ENCODE results near the gene TMEM169. TPM values are rescaled to one million over a fixed set of nuclear protein-coding genes. Genes with fewer than 3 reads are reported as not detected.
A peak's percentile ranks its signal among the peaks of the same experiment; 100 is the strongest.

TMEM169 gene, protein sequence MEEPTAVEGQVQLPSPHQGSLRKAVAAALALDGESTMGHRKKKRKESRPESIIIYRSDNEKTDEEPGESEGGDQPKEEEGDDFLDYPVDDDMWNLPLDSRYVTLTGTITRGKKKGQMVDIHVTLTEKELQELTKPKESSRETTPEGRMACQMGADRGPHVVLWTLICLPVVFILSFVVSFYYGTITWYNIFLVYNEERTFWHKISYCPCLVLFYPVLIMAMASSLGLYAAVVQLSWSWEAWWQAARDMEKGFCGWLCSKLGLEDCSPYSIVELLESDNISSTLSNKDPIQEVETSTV
- polyA plus RNA-seq (2011; rRNA removed) (0.54 and 0.78 TPM in 2 replicates), polyA plus RNA-seq (2017; fragmentation: RNase III; extraction: RNeasy Plus Mini Kit Qiagen cat#74134 plus additional on column Dnase treatment) (0.80 to 0.82 TPM (median 0.81 TPM) in 3 replicates), polyA minus RNA-seq (2011; rRNA and poly(A)+ RNA removed) (0.62 and 0.63 TPM in 2 replicates)
- polyA plus RNA-seq (2012; cell fraction: cytosol; rRNA removed) = 0.08 and 0.09 TPM in 2 replicates
- polyA plus RNA-seq (2012; cell fraction: nucleus; rRNA removed) = 0.04 and 0.26 TPM in 2 replicates

DNA sequence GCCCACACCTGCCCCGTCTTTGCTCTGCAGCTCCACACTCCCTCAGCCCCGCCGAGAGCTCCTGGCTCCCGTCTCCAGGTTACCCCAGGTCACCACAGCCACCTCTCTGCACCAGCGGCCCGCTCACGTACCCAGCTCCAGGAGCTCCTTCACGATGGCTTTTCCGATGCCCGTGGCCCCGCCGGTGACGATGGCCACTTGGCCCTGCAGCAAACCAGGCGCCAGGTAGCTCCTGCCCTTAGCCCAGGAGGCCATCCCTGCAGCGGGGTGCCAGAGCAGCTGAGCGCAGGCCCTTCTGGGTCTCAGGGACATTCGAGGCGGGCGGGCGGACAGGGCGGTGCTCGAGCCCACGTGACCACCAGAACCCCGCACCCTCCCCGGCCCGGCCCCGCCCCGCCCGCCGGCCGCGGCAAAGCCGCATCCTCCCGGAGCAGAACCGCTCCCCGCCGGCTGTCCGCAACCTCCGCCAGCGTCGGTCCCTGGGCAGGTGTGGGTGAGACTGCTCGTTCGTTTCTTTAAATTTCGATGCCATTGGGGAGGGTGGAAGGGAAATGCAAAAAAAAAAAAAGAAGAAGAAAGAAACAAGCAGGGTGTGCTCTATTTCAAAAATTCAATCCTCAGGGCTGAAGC is at the start of gene TMEM169, which contains the start of gene PECR:
Gene TMEM169, plus strand, starts transcription at position 433 of the 630 bp plus-strand sequence. CDS start 14,045 bp downstream, outside the sequence.
Gene PECR, minus strand, starts transcription at position 323 of the 630 bp plus-strand sequence. Its CDS starts 68 bp downstream, at position 255.
- POLR2A ChIA-PET = interaction anchor here (0.6 to 1.6 kb wide), 7 partner anchors 9 to 507 kb away, joined by 3 to 5 read pairs (median 3); partner anchors contain the start of gene XRCC5
- DNase-seq (ENCODE audit: low read depth in 1 of 2, low spot score in 1 of 2) (peak; percentile 70 to 94), FAIRE-seq (no peak), ATAC-seq (peak; percentile 96 to 99)
- peaks cover 31% of the 10 kb centered on the region for H3K4me1 ChIP-seq
- 1% methylated on average over 31 of the region's 44 CpGs for WGBS (ENCODE audit: missing lambda C conversion rate)
- H3K9me3 ChIP-seq = no peaks in the 10 kb centered on the region
- H3K4me2 ChIP-seq = peak within 1 kb of the TSS; percentile 78
- no peak for TF ChIP-seq CBX8 (IDR thresholded peaks at IDR 0.05)
- no peak for TF ChIP-seq TFCP2L1 (CRISPR knock-in tag; IDR thresholded peaks at IDR 0.05)
- TF ChIP-seq, protein P1, sequence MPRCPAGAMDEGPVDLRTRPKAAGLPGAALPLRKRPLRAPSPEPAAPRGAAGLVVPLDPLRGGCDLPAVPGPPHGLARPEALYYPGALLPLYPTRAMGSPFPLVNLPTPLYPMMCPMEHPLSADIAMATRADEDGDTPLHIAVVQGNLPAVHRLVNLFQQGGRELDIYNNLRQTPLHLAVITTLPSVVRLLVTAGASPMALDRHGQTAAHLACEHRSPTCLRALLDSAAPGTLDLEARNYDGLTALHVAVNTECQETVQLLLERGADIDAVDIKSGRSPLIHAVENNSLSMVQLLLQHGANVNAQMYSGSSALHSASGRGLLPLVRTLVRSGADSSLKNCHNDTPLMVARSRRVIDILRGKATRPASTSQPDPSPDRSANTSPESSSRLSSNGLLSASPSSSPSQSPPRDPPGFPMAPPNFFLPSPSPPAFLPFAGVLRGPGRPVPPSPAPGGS (IDR thresholded peaks at IDR 0.05) = peak; percentile 60; the same call in 1 of the 3 replicates
- TF ChIP-seq JUNB (IDR thresholded peaks at IDR 0.05) = no peak
- TF ChIP-seq RCOR1 (IDR thresholded peaks at IDR 0.05; ENCODE audit: low read depth, low read length) = no peak
- no peak for TF ChIP-seq TP53 (CRISPR knock-in tag; IDR thresholded peaks at IDR 0.05)
- TF ChIP-seq POLR2A (IDR thresholded peaks at IDR 0.05; ENCODE audit: low read length) = peak; percentile 92
- TF ChIP-seq HOXB13 (CRISPR knock-in tag; IDR thresholded peaks at IDR 0.05; ENCODE audit: low read depth) = no peak
- TF ChIP-seq FOSL2 (IDR thresholded peaks at IDR 0.05) = no peak
- no peak for TF ChIP-seq FOSL2 (CRISPR knock-in tag; IDR thresholded peaks at IDR 0.05)
- TF ChIP-seq, protein P2, sequence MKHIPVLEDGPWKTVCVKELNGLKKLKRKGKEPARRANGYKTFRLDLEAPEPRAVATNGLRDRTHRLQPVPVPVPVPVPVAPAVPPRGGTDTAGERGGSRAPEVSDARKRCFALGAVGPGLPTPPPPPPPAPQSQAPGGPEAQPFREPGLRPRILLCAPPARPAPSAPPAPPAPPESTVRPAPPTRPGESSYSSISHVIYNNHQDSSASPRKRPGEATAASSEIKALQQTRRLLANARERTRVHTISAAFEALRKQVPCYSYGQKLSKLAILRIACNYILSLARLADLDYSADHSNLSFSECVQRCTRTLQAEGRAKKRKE (CRISPR knock-in tag; IDR thresholded peaks at IDR 0.05; ENCODE audit: low read depth) = no peak
- TF ChIP-seq, protein P3, sequence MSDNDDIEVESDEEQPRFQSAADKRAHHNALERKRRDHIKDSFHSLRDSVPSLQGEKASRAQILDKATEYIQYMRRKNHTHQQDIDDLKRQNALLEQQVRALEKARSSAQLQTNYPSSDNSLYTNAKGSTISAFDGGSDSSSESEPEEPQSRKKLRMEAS (IDR thresholded peaks at IDR 0.05) = peak; percentile 50
- no peak for TF ChIP-seq SREBF2 (IDR thresholded peaks at IDR 0.05)
- no peak for TF ChIP-seq ZFP36 (IDR thresholded peaks at IDR 0.05; ENCODE audit: borderline replicate concordance, partially characterized antibody)
- no peak for TF ChIP-seq FOSB (CRISPR knock-in tag; IDR thresholded peaks at IDR 0.05)
- TF ChIP-seq PHF8 (IDR thresholded peaks at IDR 0.05; ENCODE audit: borderline replicate concordance, low read depth) = no peak; the same call in 1 of the 2 replicates
- TF ChIP-seq NR3C1 (IDR thresholded peaks at IDR 0.05) = no peak
- no peak for TF ChIP-seq POLR2AphosphoS2 (conservative IDR thresholded peaks at IDR 0.05; ENCODE audit: low read length)
- TF ChIP-seq HOXB5 (CRISPR knock-in tag; IDR thresholded peaks at IDR 0.05) = no peak
- TF ChIP-seq EHF (CRISPR knock-in tag; IDR thresholded peaks at IDR 0.05) = no peak
- TF ChIP-seq RARB (CRISPR knock-in tag; IDR thresholded peaks at IDR 0.05) = no peak
- TF ChIP-seq, protein P4, sequence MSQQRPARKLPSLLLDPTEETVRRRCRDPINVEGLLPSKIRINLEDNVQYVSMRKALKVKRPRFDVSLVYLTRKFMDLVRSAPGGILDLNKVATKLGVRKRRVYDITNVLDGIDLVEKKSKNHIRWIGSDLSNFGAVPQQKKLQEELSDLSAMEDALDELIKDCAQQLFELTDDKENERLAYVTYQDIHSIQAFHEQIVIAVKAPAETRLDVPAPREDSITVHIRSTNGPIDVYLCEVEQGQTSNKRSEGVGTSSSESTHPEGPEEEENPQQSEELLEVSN (IDR thresholded peaks at IDR 0.05; ENCODE audit: borderline replicate concordance, low read depth) = no peak; the same call in 1 of the 2 replicates
- TF ChIP-seq RAD21 (conservative IDR thresholded peaks at IDR 0.05 in 1 of 2, IDR thresholded peaks at IDR 0.05 in 1 of 2) = 0 out of 5 replicates have a peak, but pooled peaks of 1 of the 2 experiments have one; percentile 13
- no peak for TF ChIP-seq CHD2 (IDR thresholded peaks at IDR 0.05; ENCODE audit: low read length, partially characterized antibody)
- TF ChIP-seq, protein P5, sequence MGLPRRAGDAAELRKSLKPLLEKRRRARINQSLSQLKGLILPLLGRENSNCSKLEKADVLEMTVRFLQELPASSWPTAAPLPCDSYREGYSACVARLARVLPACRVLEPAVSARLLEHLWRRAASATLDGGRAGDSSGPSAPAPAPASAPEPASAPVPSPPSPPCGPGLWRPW (IDR thresholded peaks at IDR 0.05) = no peak
- TF ChIP-seq JUN (IDR thresholded peaks at IDR 0.05) = peak; percentile 52 to 78; a peak in 3 of 5 replicates
- no peak for TF ChIP-seq CBX2 (IDR thresholded peaks at IDR 0.05; ENCODE audit: borderline replicate concordance, low read depth)
- no peak for TF ChIP-seq CHD4 (IDR thresholded peaks at IDR 0.05; ENCODE audit: borderline replicate concordance)
- TF ChIP-seq, protein P6, sequence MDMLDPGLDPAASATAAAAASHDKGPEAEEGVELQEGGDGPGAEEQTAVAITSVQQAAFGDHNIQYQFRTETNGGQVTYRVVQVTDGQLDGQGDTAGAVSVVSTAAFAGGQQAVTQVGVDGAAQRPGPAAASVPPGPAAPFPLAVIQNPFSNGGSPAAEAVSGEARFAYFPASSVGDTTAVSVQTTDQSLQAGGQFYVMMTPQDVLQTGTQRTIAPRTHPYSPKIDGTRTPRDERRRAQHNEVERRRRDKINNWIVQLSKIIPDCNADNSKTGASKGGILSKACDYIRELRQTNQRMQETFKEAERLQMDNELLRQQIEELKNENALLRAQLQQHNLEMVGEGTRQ (IDR thresholded peaks at IDR 0.05) = peak; percentile 83
- TF ChIP-seq, protein P7, sequence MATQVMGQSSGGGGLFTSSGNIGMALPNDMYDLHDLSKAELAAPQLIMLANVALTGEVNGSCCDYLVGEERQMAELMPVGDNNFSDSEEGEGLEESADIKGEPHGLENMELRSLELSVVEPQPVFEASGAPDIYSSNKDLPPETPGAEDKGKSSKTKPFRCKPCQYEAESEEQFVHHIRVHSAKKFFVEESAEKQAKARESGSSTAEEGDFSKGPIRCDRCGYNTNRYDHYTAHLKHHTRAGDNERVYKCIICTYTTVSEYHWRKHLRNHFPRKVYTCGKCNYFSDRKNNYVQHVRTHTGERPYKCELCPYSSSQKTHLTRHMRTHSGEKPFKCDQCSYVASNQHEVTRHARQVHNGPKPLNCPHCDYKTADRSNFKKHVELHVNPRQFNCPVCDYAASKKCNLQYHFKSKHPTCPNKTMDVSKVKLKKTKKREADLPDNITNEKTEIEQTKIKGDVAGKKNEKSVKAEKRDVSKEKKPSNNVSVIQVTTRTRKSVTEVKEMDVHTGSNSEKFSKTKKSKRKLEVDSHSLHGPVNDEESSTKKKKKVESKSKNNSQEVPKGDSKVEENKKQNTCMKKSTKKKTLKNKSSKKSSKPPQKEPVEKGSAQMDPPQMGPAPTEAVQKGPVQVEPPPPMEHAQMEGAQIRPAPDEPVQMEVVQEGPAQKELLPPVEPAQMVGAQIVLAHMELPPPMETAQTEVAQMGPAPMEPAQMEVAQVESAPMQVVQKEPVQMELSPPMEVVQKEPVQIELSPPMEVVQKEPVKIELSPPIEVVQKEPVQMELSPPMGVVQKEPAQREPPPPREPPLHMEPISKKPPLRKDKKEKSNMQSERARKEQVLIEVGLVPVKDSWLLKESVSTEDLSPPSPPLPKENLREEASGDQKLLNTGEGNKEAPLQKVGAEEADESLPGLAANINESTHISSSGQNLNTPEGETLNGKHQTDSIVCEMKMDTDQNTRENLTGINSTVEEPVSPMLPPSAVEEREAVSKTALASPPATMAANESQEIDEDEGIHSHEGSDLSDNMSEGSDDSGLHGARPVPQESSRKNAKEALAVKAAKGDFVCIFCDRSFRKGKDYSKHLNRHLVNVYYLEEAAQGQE (IDR thresholded peaks at IDR 0.05) = no peak
- 0 out of 2 replicates have a peak, but pooled peaks have one; percentile 10 for TF ChIP-seq KDM5A (IDR thresholded peaks at IDR 0.05)
- CTCF ChIA-PET = interaction anchor here (0.7 to 1.0 kb wide), 4 partner anchors 15 to 416 kb away, joined by 3 to 4 read pairs (median 3); no protein-coding TSS in a partner anchor
- peak within 1 kb of the TSS; percentile 59 for H3K4me3 ChIP-seq
- H3K27ac ChIP-seq = peak within 1 kb of the TSS; percentile 89
